Gastroesophageal sphincter (tissue), 3 donors: Measurements from ENCODE around the gene IL23R.

ENCODE experiments used
- EP300 ChIP-seq: sonication (generic); formaldehyde crosslinking; IDR thresholded peaks from one replicate; pipeline ENCODE4 v1.6.1; 2017; ENCODE audit warnings: antibody characterized with exemption, mild to moderate bottlenecking
- POLR2A ChIP-seq, 2 donors: fragments of 450-650 bp; IDR thresholded peaks; one replicate each; pipeline ENCODE4 v1.6.1; 2017; ENCODE audit warnings: antibody characterized with exemption in 2 of 2, mild to moderate bottlenecking in 2 of 2, moderate library complexity in 1 of 2
- POLR2AphosphoS5 ChIP-seq: sonication (generic); formaldehyde crosslinking; IDR thresholded peaks from one replicate; pipeline ENCODE4 v1.6.1; 2017; ENCODE audit warnings: antibody characterized with exemption
- TF ChIP-seq, protein P1 (sequence below), 4 experiments: fragments of 200-600 bp in 2 of 4; fragments of 450-650 bp in 2 of 4; sonication (generic) in 1 of 4; IDR thresholded peaks; one replicate each; pipeline ENCODE4 v1.5.1; 2017 to 2019; ENCODE audit warnings: antibody characterized with exemption in 4 of 4, mild to moderate bottlenecking in 2 of 4, moderate library complexity in 2 of 4

DNA sequence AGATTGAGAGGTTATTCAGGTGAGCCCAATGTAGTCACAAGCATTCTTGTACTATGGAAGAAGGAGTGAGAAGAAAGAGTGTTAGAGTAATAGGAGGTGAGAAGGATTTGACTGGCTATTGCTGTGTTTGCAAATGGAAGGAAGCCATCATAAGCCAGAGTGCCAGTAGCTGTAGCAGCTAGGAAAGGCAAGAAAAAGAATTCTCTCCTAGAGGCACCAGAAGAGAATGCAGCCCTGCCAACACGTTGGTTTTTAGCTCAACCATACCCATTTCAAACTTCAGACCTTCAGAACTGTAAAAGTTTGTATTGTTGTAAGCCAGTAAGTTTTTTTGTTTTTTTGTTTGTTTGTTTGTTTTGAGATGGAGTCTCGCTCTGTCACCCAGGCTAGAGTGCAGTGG lies 132.5 kb downstream of the IL23R start:
- TF ChIP-seq, protein P1, sequence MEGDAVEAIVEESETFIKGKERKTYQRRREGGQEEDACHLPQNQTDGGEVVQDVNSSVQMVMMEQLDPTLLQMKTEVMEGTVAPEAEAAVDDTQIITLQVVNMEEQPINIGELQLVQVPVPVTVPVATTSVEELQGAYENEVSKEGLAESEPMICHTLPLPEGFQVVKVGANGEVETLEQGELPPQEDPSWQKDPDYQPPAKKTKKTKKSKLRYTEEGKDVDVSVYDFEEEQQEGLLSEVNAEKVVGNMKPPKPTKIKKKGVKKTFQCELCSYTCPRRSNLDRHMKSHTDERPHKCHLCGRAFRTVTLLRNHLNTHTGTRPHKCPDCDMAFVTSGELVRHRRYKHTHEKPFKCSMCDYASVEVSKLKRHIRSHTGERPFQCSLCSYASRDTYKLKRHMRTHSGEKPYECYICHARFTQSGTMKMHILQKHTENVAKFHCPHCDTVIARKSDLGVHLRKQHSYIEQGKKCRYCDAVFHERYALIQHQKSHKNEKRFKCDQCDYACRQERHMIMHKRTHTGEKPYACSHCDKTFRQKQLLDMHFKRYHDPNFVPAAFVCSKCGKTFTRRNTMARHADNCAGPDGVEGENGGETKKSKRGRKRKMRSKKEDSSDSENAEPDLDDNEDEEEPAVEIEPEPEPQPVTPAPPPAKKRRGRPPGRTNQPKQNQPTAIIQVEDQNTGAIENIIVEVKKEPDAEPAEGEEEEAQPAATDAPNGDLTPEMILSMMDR (IDR thresholded peaks at IDR 0.05): no peak
- TF ChIP-seq POLR2A (IDR thresholded peaks at IDR 0.05) (no peak), EP300 (no peak), POLR2AphosphoS5 (no peak)
